Measurements from ENCODE around the gene ANKRD13D.

GRCh38 chr11:67312187-67313021 is 23.3 kb downstream of the ANKRD13D start:
- TF ChIP-seq POLR2A (IDR thresholded peaks at IDR 0.05; ENCODE audit: control extremely low read depth in 1 of 2, low read depth in 2 of 2, low read length in 2 of 2) (no peak), CTCF (IDR thresholded peaks at IDR 0.05; ENCODE audit: control extremely low read depth in 1 of 3, insufficient read depth in 1 of 3, low read depth in 1 of 3, low read length in 3 of 3) (no peak), EP300 (IDR thresholded peaks at IDR 0.05; ENCODE audit: borderline replicate concordance in 1 of 2, low read depth in 2 of 2, low read length in 2 of 2) (no peak), POLR2AphosphoS5 (IDR thresholded peaks at IDR 0.05; ENCODE audit: low read depth, low read length) (no peak), SRF (IDR thresholded peaks at IDR 0.05; ENCODE audit: low read depth, low read length) (no peak), USF2 (IDR thresholded peaks at IDR 0.05; ENCODE audit: low read length) (no peak), TCF12 (IDR thresholded peaks at IDR 0.05; ENCODE audit: low read depth, low read length) (no peak), RFX5 (IDR thresholded peaks at IDR 0.05; ENCODE audit: borderline replicate concordance, low read depth, low read length) (no peak)
